HFF-Myc (cell line): Measurements from ENCODE around the gene FAM3D.

ENCODE experiments used
- DNase-seq: peaks from one replicate; pipeline ENCODE4 v3.0.0-alpha.2; 2011; ENCODE audit warnings: low read depth; ENCODE audit errors: extremely low read depth
- H3K4me3 ChIP-seq: replicated peaks from 2 replicates; pipeline ENCODE4 v1.5.1; 2011; ENCODE audit warnings: low read depth, mild to moderate bottlenecking, control low read depth, low read length
- CTCF ChIP-seq: IDR thresholded peaks from 2 replicates; pipeline ENCODE4 v1.5.1; 2012; ENCODE audit warnings: mild to moderate bottlenecking, low read depth, low read length, control low read depth; ENCODE audit errors: missing control alignments

Gene FAM3D

DNA sequence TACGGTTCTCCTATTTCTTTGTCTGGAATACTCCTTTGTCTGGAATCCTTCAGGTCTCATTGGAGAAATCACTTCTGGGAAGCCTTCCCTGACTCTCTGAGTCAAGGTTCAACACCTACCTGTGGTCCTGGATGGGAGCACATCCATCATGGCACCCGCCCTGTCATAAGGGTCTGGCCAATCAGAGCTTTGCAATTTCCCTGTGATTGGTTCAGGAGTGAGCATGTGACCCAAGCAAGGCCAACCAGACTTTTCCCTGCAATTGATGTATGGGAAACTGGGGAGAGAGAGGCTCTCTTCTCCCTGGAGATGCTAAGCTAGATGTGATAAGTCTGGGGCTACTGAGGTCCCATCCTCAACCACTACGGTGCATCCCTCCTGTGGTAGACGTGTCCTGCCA is 8.1 kb downstream of the FAM3D start:
- DNase-seq: no peak
- TF ChIP-seq CTCF: no peak
- H3K4me3 ChIP-seq: no peak overlapping the region

- TF ChIP-seq CTCF: no peak
- no peak overlapping the region for H3K4me3 ChIP-seq
- no peak for DNase-seq
Measured at GRCh38 chr3:58657571-58658141, 8.9 kb downstream of the FAM3D start.

DNA sequence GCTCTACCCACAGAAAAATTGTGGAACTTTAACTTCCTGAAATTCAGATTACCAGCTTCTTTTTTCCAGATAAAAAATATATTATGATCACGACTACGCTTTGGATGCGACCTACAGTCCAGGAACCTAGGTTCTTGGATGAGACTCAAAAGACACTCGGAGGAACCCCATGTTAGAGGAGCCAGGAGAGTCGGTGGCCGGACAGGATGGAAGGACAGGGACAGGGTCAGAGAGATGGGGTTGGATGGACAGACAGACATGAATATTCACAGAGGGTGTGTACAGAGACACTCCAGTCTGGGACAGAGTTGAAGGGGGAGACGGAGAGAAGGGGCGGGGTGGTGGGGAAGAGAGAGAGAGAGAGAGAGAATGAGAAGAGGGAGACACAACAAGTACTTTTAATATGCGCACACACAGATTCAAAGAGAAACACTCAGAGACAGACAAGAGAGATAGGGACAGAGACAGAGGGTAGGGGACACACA is 9.5 kb downstream of the FAM3D start:
- no peak for TF ChIP-seq CTCF
- no peak for DNase-seq
- no peak overlapping the region for H3K4me3 ChIP-seq

DNA sequence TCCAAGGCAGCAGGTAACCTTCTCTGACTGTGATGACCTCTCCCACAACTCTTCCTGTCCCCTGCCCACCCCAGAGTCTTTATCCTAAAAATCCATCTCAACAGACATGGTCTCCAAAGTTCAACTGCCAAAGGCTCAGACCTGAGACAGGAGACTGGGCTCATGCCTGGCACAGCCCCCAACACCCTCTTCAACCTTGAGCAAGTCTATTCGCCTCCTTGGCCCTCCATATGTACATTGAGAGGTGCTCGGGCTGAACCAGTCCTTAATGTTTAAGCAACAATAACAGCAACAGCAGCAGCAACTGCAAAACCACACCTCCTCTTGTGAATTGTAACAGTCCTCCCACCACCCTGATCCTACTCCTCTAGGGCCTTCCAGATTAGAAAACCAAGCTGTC is 9.9 kb downstream of the FAM3D start:
- no peak overlapping the region for H3K4me3 ChIP-seq
- no peak for TF ChIP-seq CTCF
- DNase-seq: no peak

- DNase-seq: no peak
Measured at GRCh38 chr3:58654466-58654865, 12.1 kb downstream of the FAM3D start.

GRCh38 chr3:58652624-58653023 is 13.9 kb downstream of the FAM3D start:
- no peak overlapping the region for H3K4me3 ChIP-seq
- no peak for TF ChIP-seq CTCF
- DNase-seq: no peak

More at GRCh38 chr3:58654466-58654865, 12.1 kb downstream of the FAM3D start:
- no peak overlapping the region for H3K4me3 ChIP-seq
- no peak for TF ChIP-seq CTCF

DNA sequence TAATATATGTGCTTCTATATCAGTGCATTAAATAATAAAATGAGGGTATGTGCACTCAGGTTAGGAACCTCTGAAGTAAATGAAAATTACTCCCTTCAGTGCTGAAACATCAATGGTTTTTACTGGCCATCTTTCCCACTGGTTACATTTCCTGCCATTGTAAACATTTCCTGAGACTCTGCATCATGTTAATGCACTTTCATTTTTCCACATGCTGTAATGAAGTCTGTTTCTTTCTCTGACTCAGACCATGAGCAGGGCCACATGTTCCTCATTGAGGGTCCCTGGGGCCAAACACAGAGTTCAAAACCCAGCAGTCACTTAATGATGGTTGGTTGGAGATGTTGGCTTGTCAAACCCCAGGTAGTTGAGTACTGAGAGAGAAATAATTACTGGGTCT is 15.3 kb downstream of the FAM3D start:
- H3K4me3 ChIP-seq: no peak overlapping the region
- TF ChIP-seq CTCF: no peak
- DNase-seq: no peak
